OCI-LY7 (cell line): ENCODE data around the gene LRP1B.

ENCODE experiments used
- EZH2phosphoT487 ChIP-seq: fragments of 200-600 bp; sonication (generic); IDR thresholded peaks from 2 replicates; pipeline ENCODE4 v1.6.1; 2018; ENCODE audit warnings: low read depth, borderline replicate concordance, mild to moderate bottlenecking, mixed run types, antibody characterized with exemption, low read length, moderate library complexity, mixed read lengths
- TF ChIP-seq, protein P1 (sequence below): fragments of 200-600 bp; sonication (generic); conservative IDR thresholded peaks from 2 replicates; pipeline ENCODE4 v1.5.1; 2014; ENCODE audit warnings: mild to moderate bottlenecking, antibody characterized with exemption, low read length, moderate library complexity, mixed read lengths

DNA sequence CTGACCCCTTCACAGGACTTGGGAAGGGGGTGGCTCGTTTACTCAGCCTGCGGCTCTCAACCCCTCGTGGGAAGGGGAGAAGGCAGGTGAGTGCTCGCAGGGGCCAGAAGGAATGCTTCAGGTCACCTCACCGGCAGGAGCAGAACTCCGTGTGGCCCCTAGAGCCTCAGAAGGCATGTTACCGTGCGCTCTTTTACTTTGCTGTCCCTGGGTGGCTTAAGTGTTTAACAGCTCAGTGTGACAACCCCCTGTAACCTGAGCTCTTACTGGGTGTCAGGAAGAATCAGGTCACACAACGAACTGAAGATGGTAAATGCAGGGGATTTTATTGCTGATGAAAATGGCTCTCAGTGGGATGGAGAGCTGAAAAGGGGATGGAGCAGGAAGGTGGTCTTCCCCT is 1235.4 kb downstream of the LRP1B start:
- TF ChIP-seq, protein P1, sequence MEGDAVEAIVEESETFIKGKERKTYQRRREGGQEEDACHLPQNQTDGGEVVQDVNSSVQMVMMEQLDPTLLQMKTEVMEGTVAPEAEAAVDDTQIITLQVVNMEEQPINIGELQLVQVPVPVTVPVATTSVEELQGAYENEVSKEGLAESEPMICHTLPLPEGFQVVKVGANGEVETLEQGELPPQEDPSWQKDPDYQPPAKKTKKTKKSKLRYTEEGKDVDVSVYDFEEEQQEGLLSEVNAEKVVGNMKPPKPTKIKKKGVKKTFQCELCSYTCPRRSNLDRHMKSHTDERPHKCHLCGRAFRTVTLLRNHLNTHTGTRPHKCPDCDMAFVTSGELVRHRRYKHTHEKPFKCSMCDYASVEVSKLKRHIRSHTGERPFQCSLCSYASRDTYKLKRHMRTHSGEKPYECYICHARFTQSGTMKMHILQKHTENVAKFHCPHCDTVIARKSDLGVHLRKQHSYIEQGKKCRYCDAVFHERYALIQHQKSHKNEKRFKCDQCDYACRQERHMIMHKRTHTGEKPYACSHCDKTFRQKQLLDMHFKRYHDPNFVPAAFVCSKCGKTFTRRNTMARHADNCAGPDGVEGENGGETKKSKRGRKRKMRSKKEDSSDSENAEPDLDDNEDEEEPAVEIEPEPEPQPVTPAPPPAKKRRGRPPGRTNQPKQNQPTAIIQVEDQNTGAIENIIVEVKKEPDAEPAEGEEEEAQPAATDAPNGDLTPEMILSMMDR, result no peak
- TF ChIP-seq EZH2phosphoT487, result no peak
